Measurements from ENCODE around the gene CHEK1. TPM values are rescaled to one million over a fixed set of nuclear protein-coding genes. Genes with fewer than 3 reads are reported as not detected.

Gene CHEK1
- total RNA-seq, 1 donor from 2014 or later, result 1.6 TPM

DNA sequence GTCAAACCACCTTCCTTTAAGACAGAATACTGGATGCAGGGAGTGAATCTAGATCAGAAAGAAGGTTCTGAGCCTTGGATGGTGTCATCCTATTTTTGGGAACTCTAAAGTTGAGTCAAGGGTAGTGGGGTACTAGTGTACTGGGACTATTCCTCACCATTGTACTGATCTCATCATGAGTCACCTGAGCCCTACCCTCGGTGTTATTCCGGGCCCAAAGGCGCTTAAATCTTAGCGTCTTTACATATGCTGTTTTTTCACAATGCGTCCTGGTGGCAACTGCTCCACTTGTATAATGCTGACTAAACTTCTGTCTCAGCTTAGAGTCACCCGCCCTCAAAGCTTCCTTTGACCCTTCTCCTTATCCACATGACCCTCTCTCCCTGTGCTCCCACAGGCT lies 95.8 kb downstream of the CHEK1 start:
- H3K4me3 ChIP-seq, result no peak overlapping the region
- intact Hi-C loops (cut with micrococcal nuclease), result no loop called here
- H3K4me1 ChIP-seq, result no peaks in the 10 kb centered on the region
- no peak for DNase-seq
- no peak overlapping the region for H3K27ac ChIP-seq (replicated peaks)
- peaks cover 12% of the 10 kb centered on the region for H3K27me3 ChIP-seq (ENCODE audit: low read depth)
- H3K9me3 ChIP-seq (replicated peaks), result peaks cover 9% of the 10 kb centered on the region
- H3K36me3 ChIP-seq, result no peaks in the 10 kb centered on the region
- TF ChIP-seq, protein P1, sequence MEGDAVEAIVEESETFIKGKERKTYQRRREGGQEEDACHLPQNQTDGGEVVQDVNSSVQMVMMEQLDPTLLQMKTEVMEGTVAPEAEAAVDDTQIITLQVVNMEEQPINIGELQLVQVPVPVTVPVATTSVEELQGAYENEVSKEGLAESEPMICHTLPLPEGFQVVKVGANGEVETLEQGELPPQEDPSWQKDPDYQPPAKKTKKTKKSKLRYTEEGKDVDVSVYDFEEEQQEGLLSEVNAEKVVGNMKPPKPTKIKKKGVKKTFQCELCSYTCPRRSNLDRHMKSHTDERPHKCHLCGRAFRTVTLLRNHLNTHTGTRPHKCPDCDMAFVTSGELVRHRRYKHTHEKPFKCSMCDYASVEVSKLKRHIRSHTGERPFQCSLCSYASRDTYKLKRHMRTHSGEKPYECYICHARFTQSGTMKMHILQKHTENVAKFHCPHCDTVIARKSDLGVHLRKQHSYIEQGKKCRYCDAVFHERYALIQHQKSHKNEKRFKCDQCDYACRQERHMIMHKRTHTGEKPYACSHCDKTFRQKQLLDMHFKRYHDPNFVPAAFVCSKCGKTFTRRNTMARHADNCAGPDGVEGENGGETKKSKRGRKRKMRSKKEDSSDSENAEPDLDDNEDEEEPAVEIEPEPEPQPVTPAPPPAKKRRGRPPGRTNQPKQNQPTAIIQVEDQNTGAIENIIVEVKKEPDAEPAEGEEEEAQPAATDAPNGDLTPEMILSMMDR (IDR thresholded peaks at IDR 0.05; ENCODE audit: borderline replicate concordance), result no peak

DNA sequence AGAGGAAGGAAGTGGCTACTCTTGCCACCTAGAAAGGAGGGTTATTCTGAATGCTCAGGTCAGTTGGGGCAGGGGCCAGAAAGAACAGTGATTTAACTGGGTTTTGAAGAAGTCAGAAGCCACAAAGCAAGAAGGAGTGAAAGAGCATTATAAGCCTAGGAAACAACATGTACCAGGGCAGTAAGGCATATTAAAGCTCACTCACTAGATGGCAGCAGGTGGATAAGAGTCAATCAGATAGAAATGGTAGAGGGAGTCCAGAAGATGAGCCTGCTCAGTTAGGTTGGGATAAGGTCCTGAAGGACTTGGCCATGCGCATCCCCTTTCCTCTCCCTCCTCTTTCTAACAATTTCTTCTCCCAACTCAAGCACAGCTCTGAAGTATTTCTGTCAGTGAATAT lies 99.2 kb downstream of the CHEK1 start:
- Histone ChIP-seq H3K4me3 (no peak overlapping the region), H3K27ac (replicated peaks) (no peak overlapping the region), H3K36me3 (no peaks in the 10 kb centered on the region), H3K9me3 (replicated peaks) (no peaks in the 10 kb centered on the region), H3K27me3 (ENCODE audit: low read depth) (peaks cover 12% of the 10 kb centered on the region), H3K4me1 (no peaks in the 10 kb centered on the region)
- TF ChIP-seq, protein P1 (IDR thresholded peaks at IDR 0.05; ENCODE audit: borderline replicate concordance), result no peak
- DNase-seq, result no peak
- intact Hi-C loops (cut with micrococcal nuclease), result no loop called here

Other genes starting within 250 kb of the CHEK1 start
- 29.2 TPM for gene FEZ1, start 128.9 kb upstream of the CHEK1 start, total RNA-seq
- gene EI24, start 55.7 kb upstream of the CHEK1 start, total RNA-seq, result 55.8 TPM
- 57.6 TPM for gene STT3A, start 32.3 kb upstream of the CHEK1 start, total RNA-seq
- not detected for gene ACRV1, start 55.7 kb downstream of the CHEK1 start, total RNA-seq
- gene PATE1, start 121.1 kb downstream of the CHEK1 start, total RNA-seq, result not detected
- gene PATE2, start 153.7 kb downstream of the CHEK1 start, total RNA-seq, result not detected
- not detected for gene PATE3, start 163.0 kb downstream of the CHEK1 start, total RNA-seq
- gene PATE4, start 208.2 kb downstream of the CHEK1 start, total RNA-seq, result not detected

All from left ventricle myocardium inferior (tissue), 1 donor.